K562 (cell line): ENCODE data around the gene ITGB6. TPM values are rescaled to one million over a fixed set of nuclear protein-coding genes. Genes with fewer than 3 reads are reported as not detected.

Experiments
- ATAC-seq: fragments of 200-7000 bp; cut with Tn5 transposase; 3 replicates; pipeline ENCODE4 v1.9.1; 2020; ENCODE audit warnings: moderate library complexity
- BruUV-seq: library from RNA; stranded (reverse); fragments of 400-500 nt; replicated peaks from 2 replicates; lab custom pipeline; 2021; lab: Mats Ljungman, UMichigan
- CTCF ChIA-PET: fragments of 300-600 bp; formaldehyde crosslinking; extraction: SDS; loops from one replicate; lab custom pipeline; 2021; ENCODE audit warnings: low intra/inter-chr PET ratio; lab: Yijun Ruan, JAX
- POLR2A ChIA-PET: fragments of 300-600, 350-650 bp; sonication (Branson Sonifier 250); formaldehyde crosslinking; extraction: SDS; loops from one replicate; lab custom pipeline; 2021; ENCODE audit warnings: antibody characterized with exemption, inconsistent platforms; lab: Yijun Ruan, JAX
- DNase-seq, 4 experiments: peaks; one replicate each; pipeline versions ENCODE4 v3.0.0 to v3.0.0-alpha.2; 2011 to 2018; ENCODE audit warnings: low spot score in 3 of 4, mixed read lengths in 3 of 4; ENCODE audit errors: extremely low read depth in 1 of 4
- FAIRE-seq: peaks from 2 replicates; lab custom pipeline; 2011; peaks lifted over from hg19 to GRCh38; lab: Jason Lieb, UNC
- H2AFZ ChIP-seq: 2 replicates; pipeline ENCODE4 v1.6.0; 2011; ENCODE audit warnings: low read depth, low read length, control low read depth, inconsistent platforms
- H3K27ac ChIP-seq: fragments of 200-600 bp; 3 replicates; pipeline ENCODE4 v1.8.0; 2011; ENCODE audit warnings: low read depth, mild to moderate bottlenecking, control low read depth, inconsistent platforms, low read length, moderate library complexity, mixed read lengths; ENCODE audit errors: extremely low read depth
- H3K27me3 ChIP-seq, 2 experiments: fragments of 300-600 bp in 1 of 2; 2 replicates in 1 of 2; 3 replicates in 1 of 2; pipeline versions ENCODE4 v1.6.0 to v1.8.0; 2011; ENCODE audit warnings: inconsistent platforms in 2 of 2, low read length in 2 of 2, mild to moderate bottlenecking in 1 of 2, mixed read lengths in 1 of 2, moderate library complexity in 1 of 2; ENCODE audit not compliant: control insufficient read depth in 2 of 2, insufficient read depth in 2 of 2
- H3K36me3 ChIP-seq: fragments of 300-600 bp; 3 replicates; pipeline ENCODE4 v1.8.0; 2011; ENCODE audit warnings: mild to moderate bottlenecking, low read length, inconsistent platforms; ENCODE audit not compliant: control insufficient read depth, insufficient read depth
- H3K4me1 ChIP-seq, 2 experiments: fragments of 200-600 bp in 1 of 2; replicated peaks in 1 of 2; 2 replicates in 1 of 2; 3 replicates in 1 of 2; pipeline versions ENCODE4 v1.5.1 to v1.8.0; 2011; ENCODE audit warnings: inconsistent platforms in 2 of 2, low read length in 2 of 2, mild to moderate bottlenecking in 1 of 2, mixed read lengths in 1 of 2, moderate library complexity in 1 of 2; ENCODE audit not compliant: control insufficient read depth in 2 of 2, insufficient read depth in 2 of 2
- H3K4me2 ChIP-seq: 2 replicates; pipeline ENCODE4 v1.6.1; 2011; ENCODE audit warnings: low read length, control low read depth, inconsistent platforms, mixed read lengths; ENCODE audit not compliant: insufficient read depth
- H3K4me3 ChIP-seq: fragments of 200-600 bp; sonication (generic), shearing (Covaris generic); 2 replicates; pipeline ENCODE4 v1.5.1; 2016; ENCODE audit warnings: control low read depth, inconsistent platforms
- H3K79me2 ChIP-seq: fragments of 200-600 bp; 3 replicates; pipeline ENCODE4 v1.8.0; 2011; ENCODE audit warnings: low read length, inconsistent platforms; ENCODE audit not compliant: control insufficient read depth, insufficient read depth
- H3K9ac ChIP-seq, 2 experiments: 2 replicates each; pipeline versions ENCODE4 v1.6.0 to v1.6.1; 2011; ENCODE audit warnings: low read depth in 2 of 2, low read length in 2 of 2, control low read depth in 1 of 2, inconsistent platforms in 1 of 2, mild to moderate bottlenecking in 1 of 2, mixed read lengths in 1 of 2; ENCODE audit not compliant: insufficient read depth in 1 of 2
- H3K9me1 ChIP-seq: one replicate; pipeline ENCODE4 v1.6.0; 2011; ENCODE audit warnings: inconsistent platforms, mild to moderate bottlenecking, low read length, moderate library complexity; ENCODE audit not compliant: control insufficient read depth, insufficient read depth
- H3K9me3 ChIP-seq: replicated peaks from 2 replicates; pipeline ENCODE4 v1.5.1; 2011; ENCODE audit warnings: low read depth, low read length, inconsistent platforms; ENCODE audit not compliant: control insufficient read depth, insufficient read depth
- H4K20me1 ChIP-seq: replicated peaks from 2 replicates; pipeline ENCODE4 v1.6.1; 2011; ENCODE audit warnings: low read length, inconsistent platforms, mixed read lengths; ENCODE audit not compliant: control insufficient read depth, insufficient read depth
- FOXK2 ChIP-seq, 2 experiments: fragments of 450-650 bp; IDR thresholded peaks in 1 of 2; conservative IDR thresholded peaks in 1 of 2; 2 replicates each; pipeline ENCODE4 v1.6.1; 2016; ENCODE audit warnings: low read depth in 2 of 2, mild to moderate bottlenecking in 1 of 2
- FUS ChIP-seq: fragments of 200-400 bp; formaldehyde crosslinking; optimal IDR thresholded peaks from 2 replicates; pipeline ENCODE3; 2017; ENCODE audit warnings: low read depth, low read length
- GATAD2B ChIP-seq: fragments of 450-650 bp; IDR thresholded peaks from 2 replicates; pipeline ENCODE4 v1.6.1; 2017; ENCODE audit warnings: mild to moderate bottlenecking, borderline replicate concordance
- HDAC8 ChIP-seq: fragments of 450-650 bp; IDR thresholded peaks from 2 replicates; pipeline ENCODE4 v1.6.1; 2016; ENCODE audit warnings: mild to moderate bottlenecking, missing genetic modification characterization, moderate library complexity, missing compliant biosample characterization
- ILF3 ChIP-seq: fragments of 450-650 bp; IDR thresholded peaks from 2 replicates; pipeline ENCODE4 v1.6.1; 2018; ENCODE audit warnings: antibody characterized with exemption, mild to moderate bottlenecking, moderate library complexity, borderline replicate concordance
- JUND ChIP-seq, 2 experiments: IDR thresholded peaks; 2 replicates in 1 of 2; 3 replicates in 1 of 2; pipeline ENCODE4 v1.6.1; 2011; ENCODE audit warnings: borderline replicate concordance in 2 of 2, low read depth in 2 of 2, low read length in 2 of 2, improper control_type of control experiment in 1 of 2, missing biosample characterization in 1 of 2, missing genetic modification characterization in 1 of 2, missing genetic modification reagents in 1 of 2
- NFIX ChIP-seq: fragments of 250-450 bp; sonication (Bioruptor Pico); IDR thresholded peaks from 2 replicates; pipeline ENCODE4 v1.4.0; 2020; ENCODE audit warnings: low read depth, mild to moderate bottlenecking, moderate library complexity
- PHB ChIP-seq: fragments of 250-450 bp; sonication (Bioruptor Pico); IDR thresholded peaks from 2 replicates; pipeline ENCODE4 v1.5.0; 2021
- RBM25 ChIP-seq: fragments of 200-400 bp; formaldehyde crosslinking; IDR thresholded peaks from 2 replicates; pipeline ENCODE4 v1.6.1; 2018; ENCODE audit warnings: low read length, low read depth, moderate library complexity; ENCODE audit not compliant: severe bottlenecking
- RBM34 ChIP-seq: fragments of 200-400 bp; formaldehyde crosslinking; IDR thresholded peaks from 2 replicates; pipeline ENCODE4 v1.6.1; 2018; ENCODE audit warnings: low read length, borderline replicate concordance; ENCODE audit not compliant: insufficient read depth
- SNIP1 ChIP-seq: fragments of 450-650 bp; IDR thresholded peaks from 2 replicates; pipeline ENCODE4 v1.7.1; 2017; ENCODE audit warnings: low read depth, mild to moderate bottlenecking
- TAL1 ChIP-seq: fragments of 450-650 bp; IDR thresholded peaks from 2 replicates; pipeline ENCODE4 v1.6.1; 2016; ENCODE audit warnings: mild to moderate bottlenecking
- TRIM25 ChIP-seq: fragments of 450-650 bp; IDR thresholded peaks from 2 replicates; pipeline ENCODE4 v1.7.0; 2016; ENCODE audit warnings: borderline replicate concordance
- ZBED1 ChIP-seq: IDR thresholded peaks from 2 replicates; pipeline ENCODE4 v1.6.1; 2014
- ZBTB17 ChIP-seq: fragments of 450-650 bp; formaldehyde crosslinking; IDR thresholded peaks from 2 replicates; pipeline ENCODE4 v1.4.0; 2020; ENCODE audit warnings: mild to moderate bottlenecking
- ZBTB2 ChIP-seq: fragments of 450-650 bp; IDR thresholded peaks from 2 replicates; pipeline ENCODE4 v1.6.1; 2016; ENCODE audit warnings: antibody characterized with exemption
- ZFP1 ChIP-seq: fragments of 450-650 bp; formaldehyde crosslinking; IDR thresholded peaks from 2 replicates; pipeline ENCODE4 v1.4.0; 2020; ENCODE audit warnings: mild to moderate bottlenecking, mixed read lengths
- ZZZ3 ChIP-seq: fragments of 450-650 bp; IDR thresholded peaks from 2 replicates; pipeline ENCODE4 v1.6.1; 2016; ENCODE audit warnings: antibody characterized with exemption, mild to moderate bottlenecking, moderate library complexity
- WGBS: fragments of 100-300 bp; shearing (Covaris generic); methylation state at CpG from one replicate; pipeline ENCODE4 v1.1.6; 2016; ENCODE audit warnings: low coverage, mixed read lengths; ENCODE audit not compliant: insufficient coverage; ENCODE audit errors: missing lambda C conversion rate; 5-methylcytosine and 5-hydroxymethylcytosine counted together
- in situ Hi-C: fragments of 300-500 bp; cut with MboI; formaldehyde crosslinking; loops from 4 replicates; pipeline ENCODE4 v1.15.0; 2018; ENCODE audit warnings: inconsistent platforms, mixed read lengths
- intact Hi-C: fragments of 100-400 bp; cut with micrococcal nuclease; formaldehyde crosslinking; loops from 2 replicates; pipeline ENCODE4 v1.14.2; 2022
- polyA plus RNA-seq, 8 experiments: library from polyadenylated mRNA; depleted of rRNA in 4 of 8; stranded (reverse) in 5 of 8; unstranded in 3 of 8; fragments of >200 nt; fragmentation: Nextera tagmentation in 2 of 8; fragmentation: Illumina TruSeq in 1 of 8; extraction: Ambion mirVana in 2 of 8; extraction: Trizol in 1 of 8; gene quantifications; 2 replicates each; pipeline versions ENCODE4 v1.2.1 to v1.2.3, GENCODE V29; 2011 to 2014; ENCODE audit warnings: inconsistent platforms in 1 of 8, missing spikeins in 1 of 8
- total RNA-seq, 7 experiments: library from RNA; depleted of rRNA in 6 of 7; stranded (reverse); fragments of >200 nt in 6 of 7; fragmentation: Illumina TruSeq in 2 of 7; extraction: Trizol in 2 of 7; gene quantifications; 2 replicates each; pipeline versions ENCODE4 v1.2.1 to v1.2.3, GENCODE V29; 2011 to 2021; ENCODE audit warnings: low replicate concordance in 1 of 7
- TF ChIP-seq, protein P1 (sequence below): fragments of 250-450 bp; sonication (Bioruptor Pico); IDR thresholded peaks from 2 replicates; pipeline ENCODE4 v1.8.0; 2021; ENCODE audit warnings: borderline replicate concordance, mild to moderate bottlenecking, moderate library complexity; ENCODE audit not compliant: poor library complexity, severe bottlenecking

The ITGB6 gene
- total and polyA plus RNA-seq, 9 of the 15 experiments (the other 6 are each of a cell fraction or from before 2014, with no cell fraction given) = 0.18 TPM; not detected in 8

- TF ChIP-seq JUND (IDR thresholded peaks at IDR 0.05; ENCODE audit: borderline replicate concordance, low read depth, low read length) = no peak
- no peak for TF ChIP-seq JUND (tag; IDR thresholded peaks at IDR 0.05; ENCODE audit: borderline replicate concordance, low read depth, low read length)
- TF ChIP-seq FOXK2 (conservative IDR thresholded peaks at IDR 0.05 in 1 of 2, IDR thresholded peaks at IDR 0.05 in 1 of 2; ENCODE audit: low read depth in 2 of 2) = no peak
- TF ChIP-seq RBM25 = no peak
- TF ChIP-seq GATAD2B = no peak
- TF ChIP-seq PHB = no peak
- no peak for TF ChIP-seq ZZZ3
- no peak for TF ChIP-seq SNIP1
Measured at GRCh38 chr2:160064916-160065315, 135.2 kb downstream of the ITGB6 start (continued).

GRCh38 chr2:160063879-160064612 is 136.0 kb downstream of the ITGB6 start:
- CTCF ChIA-PET = no interaction called here
- BruUV-seq = no TSS peak
- no peak overlapping the region for H3K27ac ChIP-seq
- TF ChIP-seq ILF3 (no peak), ZBTB2 (no peak), ZBED1 (no peak), TAL1 (no peak), RBM34 (no peak), TRIM25 (no peak), ZFP1 (CRISPR knock-in tag) (no peak), HDAC8 (tag) (no peak), FUS (no peak), ZBTB17 (CRISPR knock-in tag) (no peak), NFIX (CRISPR knock-in tag) (no peak)
- TF ChIP-seq, protein P1, sequence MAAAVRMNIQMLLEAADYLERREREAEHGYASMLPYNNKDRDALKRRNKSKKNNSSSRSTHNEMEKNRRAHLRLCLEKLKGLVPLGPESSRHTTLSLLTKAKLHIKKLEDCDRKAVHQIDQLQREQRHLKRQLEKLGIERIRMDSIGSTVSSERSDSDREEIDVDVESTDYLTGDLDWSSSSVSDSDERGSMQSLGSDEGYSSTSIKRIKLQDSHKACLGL (CRISPR knock-in tag) = no peak

More at GRCh38 chr2:160063879-160064612, 136.0 kb downstream of the ITGB6 start:
- 0% methylated on average over 4 of the region's 4 CpGs for WGBS
- intact Hi-C loops = no loop called here
- H2AFZ ChIP-seq = no peak overlapping the region
- peak; percentile 19; the same call in 1 of the 3 replicates for ATAC-seq
- no peak for DNase-seq
- in situ Hi-C loops = no loop called here
- H3K79me2 ChIP-seq = no peaks in the 10 kb centered on the region
- H3K9me3 ChIP-seq = no peaks in the 10 kb centered on the region
- H3K4me1 ChIP-seq = peaks cover 0 to 7% of the 10 kb centered on the region in 2 experiments; a peak in 1 of 5 replicates
- H3K9ac ChIP-seq = no peak overlapping the region
- FAIRE-seq = no peak
- H3K4me2 ChIP-seq = no peak overlapping the region
- POLR2A ChIA-PET = interaction anchor here (0.7 kb wide), 1 partner anchor 15 kb away, joined by 3 read pairs; no protein-coding TSS in a partner anchor
- H3K4me3 ChIP-seq = no peak overlapping the region
- no peaks in the 10 kb centered on the region for H4K20me1 ChIP-seq
- peaks cover 21 to 31% of the 10 kb centered on the region in 2 experiments; a peak in 3 of 5 replicates for H3K27me3 ChIP-seq
- no peaks in the 10 kb centered on the region for H3K36me3 ChIP-seq
- H3K9me1 ChIP-seq = no peaks in the 10 kb centered on the region
